Muscle layer of duodenum (tissue), 2 donors: Measurements from ENCODE around the gene ITGB1.
"Not testable (repeated sequence)": the region's sequence is repeated elsewhere in the genome, so short reads cannot be mapped to it uniquely, and the experiment has no call there.

Experiments used
- H3K27ac ChIP-seq: one replicate; pipeline ENCODE4 v1.7.0; 2013; ENCODE audit warnings: mild to moderate bottlenecking, low read length
- H3K27me3 ChIP-seq: one replicate; pipeline ENCODE4 v1.7.0; 2013; ENCODE audit warnings: low read depth, mild to moderate bottlenecking, control low read depth, low read length
- H3K36me3 ChIP-seq, 2 donors: one replicate each; pipeline ENCODE4 v1.7.0; 2013; ENCODE audit warnings: low read length in 2 of 2, control low read depth in 1 of 2, mild to moderate bottlenecking in 1 of 2; ENCODE audit not compliant: insufficient read depth in 2 of 2, control insufficient read depth in 1 of 2
- H3K4me1 ChIP-seq, 2 donors: one replicate each; pipeline ENCODE4 v1.7.0; 2013; ENCODE audit warnings: low read length in 2 of 2, mild to moderate bottlenecking in 2 of 2, control low read depth in 1 of 2, moderate library complexity in 1 of 2; ENCODE audit not compliant: insufficient read depth in 2 of 2, control insufficient read depth in 1 of 2
- H3K4me3 ChIP-seq, 2 donors: one replicate each; pipeline ENCODE4 v1.7.0; 2013; ENCODE audit warnings: low read length in 2 of 2, low read depth in 1 of 2, mild to moderate bottlenecking in 1 of 2
- H3K9me3 ChIP-seq, 2 donors: one replicate each; pipeline ENCODE4 v1.7.0; 2013; ENCODE audit warnings: low read length in 2 of 2, control low read depth in 1 of 2, mild to moderate bottlenecking in 1 of 2; ENCODE audit not compliant: control insufficient read depth in 1 of 2
- donor health status: healthy.

Gene ITGB1

DNA sequence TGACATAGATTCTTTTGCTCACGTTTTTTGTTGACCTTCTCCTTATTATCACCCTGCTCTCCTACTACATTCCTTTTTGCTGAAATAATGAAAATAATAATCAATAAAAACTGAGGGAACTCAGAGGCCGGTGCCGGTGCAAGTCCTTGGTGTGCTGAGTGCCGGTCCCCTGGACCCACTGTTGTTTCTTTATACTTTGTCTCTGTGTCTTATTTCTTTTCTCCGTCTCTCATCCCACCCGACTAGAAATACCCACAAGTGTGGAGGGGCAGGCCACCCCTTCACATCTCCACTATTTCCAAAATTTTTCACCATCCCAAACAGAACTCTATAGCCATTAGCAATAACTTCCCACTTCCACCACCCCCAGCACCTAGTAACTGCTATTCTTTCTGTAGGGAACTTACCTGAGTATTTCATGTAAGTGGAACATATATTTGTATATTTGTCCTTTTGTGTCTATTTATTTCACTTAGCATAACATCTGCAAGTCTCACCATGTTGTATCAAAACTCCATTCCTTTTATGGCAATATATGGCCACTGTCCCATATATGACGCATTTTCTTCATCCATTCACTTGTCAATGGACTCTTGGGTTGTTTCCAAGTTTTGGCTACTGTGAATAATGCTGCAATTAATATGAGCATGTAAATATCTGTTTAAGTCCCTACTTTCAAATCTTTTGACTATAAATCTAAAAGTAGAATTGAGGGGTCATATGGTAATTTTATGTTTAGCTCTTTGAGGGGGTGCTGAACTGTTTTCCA, 62.6 kb downstream of the ITGB1 start:
- peaks cover 29 to 35% of the 10 kb centered on the region in 2 donors for H3K36me3 ChIP-seq
- not testable (repeated sequence) for H3K4me3 ChIP-seq, H3K4me1 ChIP-seq, H3K27me3 ChIP-seq, H3K9me3 ChIP-seq, H3K27ac ChIP-seq

DNA sequence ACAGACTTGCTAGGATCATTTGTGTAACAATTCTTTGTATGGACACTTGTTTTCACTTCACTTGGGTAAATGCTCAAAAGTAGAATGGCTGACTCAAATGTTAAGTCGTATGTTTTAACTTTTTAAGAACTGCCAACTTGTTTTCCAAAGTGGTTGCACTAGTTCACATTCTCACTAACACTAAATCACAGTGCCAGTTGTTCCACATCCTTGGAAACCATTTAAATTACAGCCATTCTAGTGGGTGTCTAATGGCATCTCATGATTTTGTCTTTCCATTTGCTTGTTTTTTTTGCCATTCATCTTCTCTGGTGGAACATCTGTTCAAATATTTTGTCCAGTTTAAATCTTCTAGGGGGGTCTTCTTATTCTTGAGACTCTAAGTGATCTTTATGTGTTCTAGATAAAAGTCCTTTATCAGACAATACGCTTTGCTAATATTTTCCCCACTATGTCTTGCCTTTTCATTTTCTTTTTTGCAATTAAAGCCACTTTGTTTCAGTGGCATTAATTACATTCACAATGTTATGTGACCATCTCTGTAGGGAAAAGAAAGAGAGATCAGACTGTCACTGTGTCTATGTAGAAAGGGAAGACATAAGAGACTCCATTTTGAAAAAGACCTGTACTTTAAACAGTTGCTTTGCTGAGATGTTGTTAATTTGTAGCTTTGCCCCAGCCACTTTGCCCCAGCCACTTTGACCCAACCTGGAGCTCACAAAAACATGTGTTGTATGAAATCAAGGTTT, 63.9 kb downstream of the ITGB1 start:
- Histone ChIP-seq H3K27ac (no peak overlapping the region), H3K36me3 (peaks cover 22 to 26% of the 10 kb centered on the region in 2 donors), H3K4me3 (no peak overlapping the region)

DNA sequence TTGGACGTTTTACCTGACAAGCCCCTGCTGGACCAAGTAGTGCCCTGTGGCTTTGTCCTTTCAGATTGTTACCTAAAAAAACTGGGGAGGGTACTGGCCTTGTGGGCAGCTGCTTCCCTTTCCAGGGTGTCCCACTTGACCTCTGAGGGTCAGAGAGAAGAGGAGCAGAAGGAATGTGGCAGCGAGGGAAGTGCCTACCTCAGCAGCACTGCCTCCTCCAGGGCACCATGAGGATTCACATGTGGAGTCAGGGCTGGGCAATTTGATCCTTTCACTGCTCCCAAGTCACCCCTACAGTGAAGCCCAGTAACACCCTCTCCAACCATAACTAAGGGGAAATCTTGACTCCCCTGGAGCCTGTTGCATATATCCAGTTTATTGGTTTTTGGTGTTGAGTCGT, 64.6 kb downstream of the ITGB1 start:
- Histone ChIP-seq H3K4me3 (no peak overlapping the region), H3K36me3 (peaks cover 21 to 22% of the 10 kb centered on the region in 2 donors), H3K27ac (no peak overlapping the region), H3K9me3 (no peaks in the 10 kb centered on the region), H3K27me3 (no peaks in the 10 kb centered on the region), H3K4me1 (no peaks in the 10 kb centered on the region)

More for the DNA sequence above, 63.9 kb downstream of the ITGB1 start:
- Histone ChIP-seq H3K4me1 (no peaks in the 10 kb centered on the region), H3K27me3 (no peaks in the 10 kb centered on the region), H3K9me3 (no peaks in the 10 kb centered on the region)

DNA sequence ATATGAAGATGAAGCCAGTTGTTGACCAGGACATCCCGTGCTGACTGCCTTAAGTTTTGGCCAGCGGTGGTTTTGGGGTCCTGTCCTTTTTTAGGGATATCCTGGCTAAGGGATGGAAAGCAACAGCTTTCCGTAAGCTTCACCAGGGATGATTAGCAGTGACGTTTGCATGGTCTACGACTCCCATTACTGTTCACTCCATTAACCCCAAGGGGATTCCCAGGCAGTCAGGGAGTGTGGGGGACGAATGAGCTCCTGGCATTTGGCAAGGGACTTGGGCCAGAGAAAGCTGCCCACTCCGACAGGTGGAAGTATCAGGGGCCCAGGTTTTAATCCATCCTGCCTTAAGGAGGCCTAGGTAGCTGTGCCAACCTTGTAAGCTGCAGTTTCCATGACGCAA, 66.8 kb downstream of the ITGB1 start:
- H3K4me3 ChIP-seq, result no peak overlapping the region
- no peaks in the 10 kb centered on the region for H3K27me3 ChIP-seq
- peaks cover 6 to 14% of the 10 kb centered on the region in 2 donors for H3K36me3 ChIP-seq
- H3K27ac ChIP-seq, result no peak overlapping the region
- no peaks in the 10 kb centered on the region for H3K4me1 ChIP-seq
- no peaks in the 10 kb centered on the region for H3K9me3 ChIP-seq

DNA sequence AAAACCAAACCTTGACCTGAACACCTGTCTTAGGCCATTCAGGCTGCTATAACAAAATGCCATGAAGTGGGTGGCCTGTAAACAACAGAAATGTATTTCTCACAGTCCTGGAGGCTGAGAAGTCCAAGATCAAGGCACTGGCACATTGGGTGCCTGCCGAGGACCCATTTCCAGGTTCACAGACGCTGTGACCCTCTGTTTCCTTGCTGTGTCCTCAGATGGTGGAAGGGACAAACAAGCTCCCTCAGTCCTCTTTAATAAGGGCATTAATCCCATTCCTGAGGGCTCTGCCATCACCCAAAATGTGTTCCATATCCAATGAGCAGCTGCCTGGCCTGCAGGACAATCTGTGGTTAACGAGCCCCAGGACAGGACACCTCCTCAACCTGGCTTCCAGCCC, 67.6 kb downstream of the ITGB1 start:
- Histone ChIP-seq H3K9me3 (no peaks in the 10 kb centered on the region), H3K4me1 (no peaks in the 10 kb centered on the region), H3K27ac (no peak overlapping the region)

DNA sequence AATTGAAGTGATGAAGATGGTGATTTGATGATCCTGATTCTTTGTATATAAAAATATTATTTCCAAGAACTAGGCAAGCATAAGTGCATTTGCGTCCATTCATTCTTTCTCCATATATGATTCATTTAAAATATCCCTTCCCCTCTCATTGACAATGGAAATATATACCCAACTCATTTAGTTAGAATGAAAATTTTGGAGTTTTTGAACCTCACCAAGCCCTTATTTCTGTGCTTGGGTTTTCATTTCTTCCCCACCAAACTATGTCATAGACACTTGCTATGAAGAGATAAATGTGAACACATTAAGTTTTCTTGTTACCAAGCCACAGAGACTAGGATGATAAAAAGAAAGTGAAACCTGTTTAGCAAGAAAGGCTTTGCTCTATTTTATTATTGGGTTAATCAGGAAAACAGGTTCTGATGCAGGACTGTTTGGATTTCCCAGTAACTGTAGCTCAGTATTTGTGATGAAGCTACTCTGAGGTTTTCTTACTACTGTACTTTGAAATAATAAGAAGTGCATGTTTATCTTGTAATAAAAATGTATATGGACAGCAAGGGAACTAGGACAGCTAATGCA, 68.3 kb downstream of the ITGB1 start:
- Histone ChIP-seq H3K4me1 (no peaks in the 10 kb centered on the region), H3K4me3 (no peak overlapping the region), H3K9me3 (no peaks in the 10 kb centered on the region), H3K27ac (no peak overlapping the region), H3K36me3 (peaks cover 0 to 5% of the 10 kb centered on the region in 2 donors), H3K27me3 (no peaks in the 10 kb centered on the region)

More for the DNA sequence above, 67.6 kb downstream of the ITGB1 start:
- peaks cover 1 to 8% of the 10 kb centered on the region in 2 donors for H3K36me3 ChIP-seq
- H3K4me3 ChIP-seq, result no peak overlapping the region
- no peaks in the 10 kb centered on the region for H3K27me3 ChIP-seq

DNA sequence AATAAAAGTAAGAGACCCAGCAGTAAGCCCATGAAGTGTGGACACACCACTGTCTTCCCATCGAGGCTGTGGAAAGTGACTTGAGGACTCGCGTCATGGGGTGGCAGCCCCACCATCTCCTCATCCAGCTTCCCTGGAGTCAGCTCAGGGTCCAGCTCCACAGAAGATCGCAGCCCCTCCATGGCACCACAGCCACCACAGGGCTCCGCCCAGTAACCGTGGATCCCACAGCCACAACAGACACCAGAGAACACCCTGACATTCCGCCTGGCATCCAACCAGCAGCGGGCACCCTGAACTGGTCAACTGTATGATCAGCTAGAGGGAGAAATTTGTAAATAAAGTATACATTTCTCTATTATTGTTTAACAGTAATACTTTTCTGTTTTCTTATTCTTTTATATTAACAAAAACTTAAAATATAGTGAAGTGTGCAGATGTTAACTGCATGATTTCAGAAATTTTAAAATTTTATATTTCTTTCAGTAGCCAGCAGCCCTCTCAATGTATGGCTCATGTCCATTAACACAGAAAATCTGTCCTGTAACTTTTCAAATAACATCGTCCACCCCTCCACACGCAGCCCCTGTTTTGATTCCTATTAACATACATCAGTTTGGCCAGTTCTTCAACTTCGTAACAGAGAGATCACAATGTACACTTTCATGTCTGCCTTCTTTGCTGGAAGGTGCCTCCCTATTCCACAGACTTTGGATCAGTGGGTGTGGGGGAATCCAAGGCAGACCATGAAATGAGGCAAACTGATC, 69.7 kb downstream of the ITGB1 start:
- peaks cover 0 to 5% of the 10 kb centered on the region in 2 donors for H3K36me3 ChIP-seq
- H3K9me3 ChIP-seq, result no peaks in the 10 kb centered on the region
- H3K27me3 ChIP-seq, result no peaks in the 10 kb centered on the region
- no peaks in the 10 kb centered on the region for H3K4me1 ChIP-seq
- H3K27ac ChIP-seq, result no peak overlapping the region
- H3K4me3 ChIP-seq, result no peak overlapping the region

DNA sequence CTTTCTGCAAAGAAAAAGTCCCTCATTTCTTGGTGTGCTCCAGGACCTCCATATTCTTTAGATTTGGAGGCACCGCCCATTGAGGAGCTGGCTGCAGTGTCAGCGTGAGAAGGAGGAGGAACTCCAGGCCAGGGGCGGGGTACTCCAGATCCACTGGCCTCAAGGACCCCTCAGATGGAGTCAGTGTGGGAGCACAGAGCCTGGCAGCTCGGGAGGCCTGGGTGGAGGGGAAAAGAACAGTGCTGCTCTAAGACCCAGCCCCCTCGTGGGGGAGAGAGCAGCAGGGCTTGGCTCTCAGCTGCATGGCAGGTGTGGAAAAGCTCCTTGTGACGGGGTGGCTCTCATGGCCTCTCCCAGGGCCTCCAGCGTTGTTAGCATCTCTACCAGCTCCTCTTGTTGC, 70.5 kb downstream of the ITGB1 start:
- H3K36me3 ChIP-seq, result peaks cover 0 to 5% of the 10 kb centered on the region in 2 donors
- no peaks in the 10 kb centered on the region for H3K9me3 ChIP-seq
- no peaks in the 10 kb centered on the region for H3K27me3 ChIP-seq
- no peak overlapping the region for H3K27ac ChIP-seq
- no peaks in the 10 kb centered on the region for H3K4me1 ChIP-seq
- no peak overlapping the region for H3K4me3 ChIP-seq

DNA sequence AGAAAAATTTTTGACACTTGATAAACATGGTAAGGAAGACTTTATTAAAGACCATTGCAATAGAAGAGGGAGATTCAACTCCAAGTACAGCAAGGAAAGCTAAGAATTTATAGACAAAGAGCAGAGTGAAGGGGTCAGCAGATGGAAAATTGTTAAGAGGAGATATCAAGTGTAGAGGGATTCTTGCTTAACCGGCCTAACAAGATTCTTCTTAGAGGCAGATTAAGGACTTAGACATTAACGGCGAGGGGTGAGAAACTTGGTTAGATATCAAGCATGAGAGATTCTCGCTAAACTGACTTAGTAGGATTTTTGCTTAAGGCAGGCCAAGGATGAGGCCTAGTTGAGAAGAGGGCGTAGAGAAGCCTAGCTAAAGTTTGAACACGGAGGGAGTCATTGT, 76.0 kb downstream of the ITGB1 start:
- Histone ChIP-seq H3K27me3 (no peaks in the 10 kb centered on the region), H3K27ac (no peak overlapping the region), H3K36me3 (no peaks in the 10 kb centered on the region), H3K9me3 (no peaks in the 10 kb centered on the region), H3K4me3 (no peak overlapping the region), H3K4me1 (no peaks in the 10 kb centered on the region)

DNA sequence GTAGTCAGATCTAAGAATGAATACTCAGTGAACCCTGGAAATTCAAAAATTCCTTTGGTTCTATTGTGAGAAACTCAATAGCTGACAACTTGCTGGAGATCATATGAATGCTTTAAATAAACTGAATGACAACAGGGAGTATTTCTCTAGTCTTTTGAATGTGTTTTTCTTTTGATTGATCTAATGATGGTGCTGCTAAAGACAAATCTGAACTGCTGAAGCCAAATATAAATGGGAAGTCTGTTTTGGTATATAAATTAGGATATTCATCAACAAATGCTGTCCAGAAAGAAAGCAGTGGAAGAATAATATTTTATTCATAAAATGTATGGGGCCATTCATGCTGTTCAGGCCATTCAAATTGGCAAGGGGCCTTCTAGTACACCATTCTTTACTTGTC, 79.4 kb downstream of the ITGB1 start:
- Histone ChIP-seq H3K27ac (no peak overlapping the region), H3K9me3 (no peaks in the 10 kb centered on the region), H3K36me3 (no peaks in the 10 kb centered on the region), H3K4me1 (no peaks in the 10 kb centered on the region), H3K27me3 (no peaks in the 10 kb centered on the region), H3K4me3 (no peak overlapping the region)

DNA sequence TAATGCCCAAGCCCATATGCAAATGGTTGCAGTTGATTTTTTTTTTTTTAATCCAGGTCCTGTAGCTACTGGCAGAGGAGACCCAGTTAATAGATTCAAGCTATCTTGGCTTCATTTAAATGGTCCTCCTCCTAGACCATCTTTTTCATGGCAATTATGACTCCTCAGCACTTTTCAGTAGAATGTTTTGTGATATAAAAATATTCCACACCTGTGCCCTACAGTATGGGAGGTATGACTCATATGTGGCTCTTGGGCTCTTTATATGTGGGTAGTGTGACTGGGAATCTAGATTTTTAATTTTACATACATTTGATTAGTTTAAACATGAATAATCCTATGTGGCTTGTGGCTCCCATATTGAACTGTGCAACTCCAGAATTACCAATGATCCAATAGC, 80.1 kb downstream of the ITGB1 start:
- no peak overlapping the region for H3K4me3 ChIP-seq
- no peaks in the 10 kb centered on the region for H3K9me3 ChIP-seq
- H3K36me3 ChIP-seq, result no peaks in the 10 kb centered on the region
- no peaks in the 10 kb centered on the region for H3K27me3 ChIP-seq
- H3K27ac ChIP-seq, result no peak overlapping the region
- H3K4me1 ChIP-seq, result no peaks in the 10 kb centered on the region
